Esophagus squamous epithelium (tissue), 5 donors: Measurements from ENCODE around the gene BAHCC1. TPM values are rescaled to one million over a fixed set of nuclear protein-coding genes. Genes with fewer than 3 reads are reported as not detected.

Source experiments
- DNase-seq: peaks from one replicate; lab custom pipeline; 2025; lab: John Stamatoyannopoulos, UW
- H3K27ac ChIP-seq, 4 donors: fragments of 200-600 bp; sonication (generic); one replicate each; pipeline ENCODE4 v1.5.1; 2016 to 2019; ENCODE audit warnings: mild to moderate bottlenecking in 1 of 4
- H3K27me3 ChIP-seq, 4 donors: fragments of 200-600 bp; sonication (generic); 1 replicate in 3 of 4; 2 replicates in 1 of 4; pipeline versions ENCODE4 v1.5.1 to v1.6.0; 2017 to 2021; ENCODE audit warnings: antibody characterized with exemption in 1 of 4
- H3K36me3 ChIP-seq, 3 donors: fragments of 200-600 bp; sonication (generic); one replicate each; pipeline ENCODE4 v1.5.1; 2016 to 2019
- H3K4me1 ChIP-seq, 3 donors: fragments of 200-600 bp; sonication (generic); one replicate each; pipeline ENCODE4 v1.5.1; 2017 to 2019
- H3K4me3 ChIP-seq, 4 donors: fragments of 200-600 bp; sonication (generic); 1 replicate in 3 of 4; 2 replicates in 1 of 4; pipeline ENCODE4 v1.5.1; 2016 to 2019; ENCODE audit warnings: mild to moderate bottlenecking in 2 of 4, moderate library complexity in 1 of 4
- H3K9me3 ChIP-seq, 3 donors: fragments of 200-600 bp; sonication (generic); one replicate each; pipeline ENCODE4 v1.5.1; 2016 to 2019
- CTCF ChIP-seq, 6 experiments: fragments of 450-650 bp in 4 of 6; fragments of 200-600 bp in 2 of 6; sonication (generic) in 2 of 6; IDR thresholded peaks; one replicate each; pipeline ENCODE4 v1.5.1; 2016 to 2019; ENCODE audit warnings: antibody characterized with exemption in 6 of 6, mild to moderate bottlenecking in 4 of 6, moderate library complexity in 4 of 6
- POLR2A ChIP-seq, 4 donors: fragments of 450-650 bp; IDR thresholded peaks; one replicate each; pipeline ENCODE4 v1.6.1; 2017; ENCODE audit warnings: antibody characterized with exemption in 4 of 4, mild to moderate bottlenecking in 4 of 4, moderate library complexity in 3 of 4
- WGBS, 2 donors: methylation state at CpG; one replicate each; pipeline ENCODE4 v1.1.5; 2018; 5-methylcytosine and 5-hydroxymethylcytosine counted together
- intact Hi-C: fragments of 100-400 bp; cut with DNase I; formaldehyde crosslinking; loops from one replicate; pipeline ENCODE4 v1.15.0; 2022
- total RNA-seq, 4 donors: library from RNA; depleted of rRNA; stranded (reverse); fragments of >200 nt; gene quantifications; one replicate each; pipeline ENCODE4 v1.1.0, GENCODE V29; 2016
- donor health status: DM: yes; HTN: yes; CAD: no.

BAHCC1 gene
- total RNA-seq, 4 donors from 2014 or later = 3.8 to 10.6 (median 5.4) TPM

DNA sequence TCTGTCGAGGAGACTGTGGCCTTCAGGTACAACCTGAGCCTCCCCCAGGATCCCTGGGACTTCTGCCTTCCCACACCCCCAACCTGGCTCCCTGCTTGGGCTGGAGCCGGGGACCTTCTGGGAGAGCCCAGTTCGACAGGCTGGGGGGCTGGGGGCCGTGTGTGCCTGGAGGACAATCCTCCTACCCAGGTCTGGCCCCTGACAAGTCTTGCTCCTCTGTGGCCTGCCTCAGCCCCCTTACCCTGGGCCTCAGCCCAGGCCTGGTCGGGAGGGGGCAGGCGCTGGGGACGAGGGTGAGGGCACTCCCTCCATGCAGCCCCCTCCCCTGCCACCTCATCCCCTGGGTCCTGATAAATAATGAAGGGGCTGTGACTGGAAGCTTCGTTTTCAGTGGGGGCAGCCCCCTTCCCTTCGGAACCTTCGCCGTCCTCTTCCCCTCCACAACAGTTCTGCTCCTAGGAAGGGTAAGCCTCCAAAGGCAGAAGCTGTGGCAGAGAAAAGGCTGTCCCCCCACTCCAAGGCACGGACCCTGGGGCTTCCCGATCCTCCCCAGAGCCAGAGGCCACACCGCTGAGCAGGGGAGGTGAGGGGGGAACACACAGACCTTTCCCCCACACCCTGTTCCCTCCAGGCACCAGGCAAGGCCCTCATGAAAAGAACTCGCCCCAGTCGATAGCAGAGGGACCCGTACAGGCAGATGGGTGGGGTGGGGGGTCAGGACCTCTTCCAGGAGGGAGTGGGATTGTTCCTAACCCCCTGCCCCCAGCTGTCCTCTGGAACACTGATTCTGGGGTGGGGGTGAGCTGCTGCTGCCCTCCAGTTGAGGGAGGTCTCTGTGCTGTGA lies 5.0 kb upstream of the BAHCC1 start:
- intact Hi-C loops = no loop called here
- no peaks in the 10 kb centered on the region for H3K36me3 ChIP-seq
- WGBS, 2 donors = 79 to 80% methylated on average over 1 to 4 of the region's 17 CpGs
- no peaks in the 10 kb centered on the region for H3K9me3 ChIP-seq
- peaks cover 50 to 88% (median 58%) of the 10 kb centered on the region in 3 donors for H3K4me1 ChIP-seq
- TF ChIP-seq POLR2A (IDR thresholded peaks at IDR 0.05) = no peak
- DNase-seq = no peak
- peaks cover 0 to 27% (median 0%) of the 10 kb centered on the region in 4 donors for H3K27me3 ChIP-seq
- H3K4me3 ChIP-seq = no peak overlapping the region
- peak overlapping the region in 3 of 4 donors; percentile 93 to 98 (median 96) for H3K27ac ChIP-seq

DNA sequence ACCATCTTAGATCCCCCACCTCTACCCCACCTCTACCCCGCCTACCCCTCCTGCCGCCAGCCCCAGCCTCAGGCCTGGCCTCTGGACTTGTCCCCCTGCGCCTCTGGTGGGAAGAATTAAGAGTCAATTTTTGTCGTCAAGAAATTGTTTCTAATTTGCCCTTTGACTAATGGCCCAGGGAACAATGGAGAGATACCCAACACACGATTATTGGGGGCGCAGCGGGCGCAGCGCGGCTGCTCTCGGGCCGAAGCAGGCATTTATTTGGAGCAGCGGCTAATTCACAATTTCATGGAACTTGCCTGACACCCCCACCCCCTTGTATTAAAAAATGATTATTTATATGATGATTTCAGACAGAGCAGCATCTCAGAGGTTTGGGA lies 4.4 kb upstream of the BAHCC1 start:
- 85 to 90% methylated on average over 10 to 11 of the region's 13 CpGs for WGBS, 2 donors
- peaks cover 50 to 84% (median 57%) of the 10 kb centered on the region in 3 donors for H3K4me1 ChIP-seq
- no peak for DNase-seq
- no peaks in the 10 kb centered on the region for H3K9me3 ChIP-seq
- no peaks in the 10 kb centered on the region for H3K36me3 ChIP-seq
- H3K27me3 ChIP-seq = peaks cover 0 to 27% (median 0%) of the 10 kb centered on the region in 4 donors
- intact Hi-C loops = no loop called here
- H3K27ac ChIP-seq = peak overlapping the region in 3 of 4 donors; percentile 93 to 98 (median 96)
- TF ChIP-seq POLR2A (IDR thresholded peaks at IDR 0.05) (no peak), CTCF (IDR thresholded peaks at IDR 0.05) (no peak)
- H3K4me3 ChIP-seq = no peak overlapping the region

DNA sequence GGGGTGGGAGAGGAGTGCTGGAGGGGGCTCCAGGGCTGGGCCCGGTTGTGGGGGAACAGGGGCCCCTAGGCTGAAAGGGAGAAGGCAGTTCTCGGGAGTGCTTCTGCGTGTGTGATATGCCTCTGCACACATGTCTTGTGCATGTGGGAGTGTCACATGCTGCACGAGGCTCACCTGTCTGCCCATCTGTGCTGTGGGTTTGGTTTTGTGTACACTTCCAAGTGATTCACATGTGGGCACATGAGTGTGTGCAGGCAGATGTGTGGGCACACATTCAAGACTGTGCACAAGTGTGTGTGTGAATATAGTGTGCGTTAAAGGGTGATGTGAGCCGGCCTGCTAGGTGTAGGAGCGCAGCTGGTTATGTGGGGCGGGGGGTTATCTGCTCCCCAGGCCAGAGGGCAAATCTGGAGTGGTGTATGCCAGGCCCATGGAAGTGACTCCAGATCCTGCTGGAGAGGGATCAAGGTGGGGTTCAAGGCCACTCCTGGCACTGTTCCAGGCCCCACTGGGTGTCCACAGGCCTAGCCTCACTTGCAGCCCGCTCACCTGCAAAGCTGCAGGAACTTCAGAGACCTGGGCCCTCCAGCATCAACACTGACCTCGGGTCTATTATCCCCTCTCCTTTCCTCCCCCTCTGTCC lies 3.8 kb upstream of the BAHCC1 start:
- Histone ChIP-seq H3K36me3 (no peaks in the 10 kb centered on the region), H3K27me3 (peaks cover 0 to 26% (median 0%) of the 10 kb centered on the region in 4 donors), H3K27ac (peak overlapping the region; percentile 93 to 99 (median 97)), H3K9me3 (no peaks in the 10 kb centered on the region), H3K4me3 (peak overlapping the region in 3 of 4 donors; percentile 62 to 94 (median 90)), H3K4me1 (peaks cover 45 to 84% (median 51%) of the 10 kb centered on the region in 3 donors)
- intact Hi-C loops = no loop called here
- 60 to 74% methylated on average over 6 to 10 of the region's 10 CpGs for WGBS, 2 donors
- DNase-seq = no peak
- TF ChIP-seq CTCF (IDR thresholded peaks at IDR 0.05) (no peak), POLR2A (IDR thresholded peaks at IDR 0.05) (no peak)

- intact Hi-C loops = no loop called here
- Histone ChIP-seq H3K27ac (peak overlapping the region; percentile 93 to 99 (median 97)), H3K27me3 (peaks cover 0 to 25% (median 0%) of the 10 kb centered on the region in 4 donors), H3K36me3 (no peaks in the 10 kb centered on the region), H3K4me1 (peaks cover 43 to 88% (median 47%) of the 10 kb centered on the region in 3 donors), H3K9me3 (no peaks in the 10 kb centered on the region), H3K4me3 (peak overlapping the region; percentile 62 to 94 (median 90))
- TF ChIP-seq CTCF (IDR thresholded peaks at IDR 0.05) (no peak), POLR2A (IDR thresholded peaks at IDR 0.05) (peak in 2 of 4 donors; percentile 31 to 64)
- DNase-seq = no peak
- WGBS, 2 donors = 15 to 18% methylated on average over 29 of the region's 34 CpGs
Observed at GRCh38 chr17:81391936-81392908, 3.0 kb upstream of the BAHCC1 start.
